ENCODE data around the gene SIRT7.
A peak's percentile ranks its signal among the peaks of the same experiment; 100 is the strongest.

The SIRT7 gene

DNA sequence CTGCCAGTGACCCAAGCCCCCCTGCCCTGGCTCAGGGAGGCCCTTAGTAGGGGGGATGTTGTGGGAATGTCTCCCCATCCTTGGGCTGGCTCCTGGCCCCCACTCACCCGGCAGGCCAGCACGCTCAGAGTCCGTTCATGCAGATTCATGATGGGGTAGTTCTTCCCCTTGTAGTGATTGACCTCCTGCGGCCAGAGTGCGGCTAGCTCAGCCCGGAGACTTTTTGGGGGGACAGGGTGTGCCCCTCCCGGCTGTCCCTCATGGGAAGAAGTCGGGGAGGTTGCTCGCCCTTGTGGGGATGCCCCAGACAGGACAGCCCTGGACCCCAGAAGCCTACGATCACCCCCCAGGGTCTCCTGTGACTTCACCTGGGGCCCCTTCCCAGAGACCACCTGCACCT, 12.0 kb downstream of the SIRT7 start:
- no peak for DNase-seq (ENCODE audit: low read depth in 2 of 2)

DNA sequence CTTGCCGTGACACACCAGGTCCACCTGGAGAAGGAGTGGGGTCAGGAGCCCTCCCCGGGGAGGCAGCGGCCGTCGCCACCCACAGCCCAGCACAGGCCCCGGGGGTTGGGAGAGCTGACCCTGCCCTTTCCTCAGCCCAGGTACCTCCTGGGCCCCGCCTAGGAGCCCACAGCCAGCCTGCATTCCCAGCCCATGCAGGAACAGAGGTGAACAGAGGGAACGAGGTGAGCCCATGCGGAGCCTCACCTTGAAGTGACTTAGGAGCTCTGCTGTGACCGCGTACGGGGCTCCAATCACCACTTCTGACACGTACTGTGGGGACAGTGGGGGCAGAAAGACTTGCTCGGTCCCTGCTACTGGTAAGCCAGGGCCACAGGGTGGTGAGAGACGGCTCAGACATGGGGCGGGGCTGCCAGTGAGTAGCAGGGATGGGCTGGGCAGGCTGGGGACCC, 12.5 kb downstream of the SIRT7 start:
- DNase-seq (ENCODE audit: low read depth in 2 of 2): no peak

DNA sequence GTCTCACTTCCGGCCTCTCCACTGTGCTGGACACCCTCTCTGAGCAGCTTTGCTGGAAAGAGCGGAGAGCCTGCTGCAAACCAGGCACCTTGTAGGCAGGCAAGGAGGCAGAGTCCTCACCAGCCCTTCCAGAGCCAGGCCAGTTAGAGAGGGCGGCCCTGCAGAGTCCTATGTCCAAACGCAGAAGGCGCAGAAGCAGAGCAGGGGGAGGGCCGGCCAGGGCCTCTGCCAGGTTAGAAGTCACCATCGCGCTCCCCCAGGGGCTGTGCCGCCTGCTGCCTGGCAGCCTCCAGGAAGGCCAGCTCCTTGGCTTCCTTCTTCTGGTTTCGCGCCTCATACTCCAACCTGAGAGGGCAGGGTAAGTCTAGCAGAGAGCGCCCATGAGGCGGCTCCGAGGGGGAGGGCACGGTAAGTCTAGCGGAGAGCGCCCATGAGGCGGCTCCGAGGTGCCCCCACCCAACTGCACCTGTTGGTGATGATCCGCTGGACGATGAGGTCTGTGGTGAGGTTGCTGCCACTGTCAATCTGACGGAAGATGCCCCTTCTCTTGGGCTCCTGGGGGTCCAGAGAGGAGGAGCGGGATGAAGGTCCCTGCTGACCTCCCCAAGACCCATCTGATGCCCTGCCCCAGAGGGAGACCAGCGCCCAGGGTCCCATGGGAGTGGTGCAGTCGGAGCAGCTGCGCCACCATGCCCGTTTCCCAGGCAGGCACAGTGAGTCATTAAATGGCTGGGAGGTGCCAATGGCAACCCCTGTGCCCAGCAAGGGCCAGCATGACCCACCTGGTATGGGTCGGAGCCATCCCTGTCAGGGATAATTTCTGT, 13.2 kb downstream of the SIRT7 start:
- no peak for DNase-seq (ENCODE audit: low read depth in 2 of 2)

DNA sequence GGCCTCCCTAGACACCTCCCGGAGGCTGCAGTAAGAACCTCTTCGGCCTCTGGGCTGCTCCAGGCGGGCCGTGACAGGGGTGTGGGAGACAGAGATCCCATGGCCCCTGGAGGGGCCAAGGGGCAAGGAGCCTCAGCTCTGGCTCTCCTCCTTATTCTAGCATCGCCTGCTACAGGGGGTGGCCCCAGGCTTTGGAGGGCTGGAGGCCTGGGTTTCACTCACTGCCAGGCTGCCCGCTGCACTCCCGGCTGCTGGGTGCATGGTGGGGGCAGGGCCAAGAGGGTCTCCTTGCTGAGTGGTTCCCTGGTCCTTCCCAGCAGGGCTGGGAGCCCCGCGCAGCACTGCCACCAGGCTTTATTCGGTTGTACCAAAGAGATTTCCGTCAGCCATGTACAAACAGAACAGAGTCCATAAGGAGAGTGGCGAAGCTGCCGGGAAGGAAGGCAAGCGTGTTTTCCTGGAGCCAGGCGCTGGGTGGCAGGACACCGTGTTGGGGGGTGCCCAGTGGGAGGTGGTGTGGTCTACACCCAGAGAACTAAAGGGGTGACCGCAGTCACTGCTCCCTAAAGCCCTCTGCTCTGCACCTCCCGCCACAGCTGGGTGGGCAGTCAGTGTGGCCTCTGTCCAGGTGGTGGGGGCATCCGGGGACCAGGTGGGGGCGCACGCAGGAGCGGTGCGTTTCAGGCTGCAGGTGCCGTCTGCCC, 13.9 kb downstream of the SIRT7 start:
- no peak for DNase-seq (ENCODE audit: low read depth in 2 of 2)

DNA sequence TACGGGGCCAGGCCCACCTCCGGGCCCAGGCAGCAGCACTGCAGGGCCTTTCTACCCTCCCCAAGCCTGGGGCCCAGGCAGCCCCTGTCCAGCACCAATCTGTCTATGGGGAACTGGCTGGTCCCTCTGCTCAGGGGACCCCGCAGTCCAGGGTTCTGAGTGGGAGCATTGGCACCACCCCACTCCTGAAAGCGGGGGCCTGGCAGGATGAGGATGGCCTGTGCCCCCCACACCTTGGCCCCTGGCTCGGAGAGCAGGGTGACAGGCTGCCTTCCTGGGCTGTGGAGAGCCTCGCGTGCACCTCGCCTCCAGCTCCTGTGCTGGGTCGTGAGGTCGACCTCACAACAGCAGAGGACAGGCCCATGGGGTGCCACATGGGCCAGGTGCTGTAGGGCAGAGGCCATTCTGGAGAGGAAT, 14.6 kb downstream of the SIRT7 start:
- DNase-seq (ENCODE audit: low read depth in 2 of 2): no peak

DNA sequence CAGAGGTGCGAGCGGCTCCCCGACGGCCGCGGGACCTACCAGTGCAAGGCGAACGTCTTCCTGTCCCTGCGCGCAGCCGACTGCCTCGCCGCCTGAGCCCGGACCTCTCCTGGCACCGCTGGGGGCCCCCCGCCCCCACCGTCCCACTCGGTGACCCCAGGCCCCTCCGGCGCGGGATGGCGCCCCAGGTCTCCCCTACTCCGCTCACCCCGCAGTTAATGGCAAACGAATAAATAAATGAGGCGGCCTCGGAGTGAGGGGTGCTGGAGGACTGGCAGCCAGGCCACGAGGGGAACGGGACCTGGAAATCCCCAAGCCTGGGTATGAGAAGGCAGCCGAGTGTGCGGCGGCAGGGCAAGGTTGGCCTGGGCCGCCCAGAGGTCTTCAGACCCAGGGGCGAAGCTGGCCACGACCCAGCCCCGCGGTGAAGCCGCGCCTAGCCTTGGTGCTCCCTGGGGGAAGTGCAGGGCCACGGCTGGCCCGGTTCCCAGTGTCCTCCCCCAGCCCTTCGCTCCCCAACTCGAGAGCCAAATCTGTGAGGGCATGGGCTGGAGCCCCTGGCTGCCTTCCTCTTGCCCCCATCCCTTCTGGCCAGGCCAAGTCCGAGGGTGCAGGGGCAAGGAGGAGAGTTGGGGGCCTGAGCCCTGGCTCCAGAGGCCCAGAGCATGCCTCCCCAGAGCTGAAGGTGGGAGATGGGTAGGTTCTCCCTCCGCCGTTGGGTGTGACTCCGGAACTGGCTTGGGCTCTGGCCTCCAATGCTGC, 15.1 kb downstream of the SIRT7 start:
- DNase-seq (ENCODE audit: low read depth in 2 of 2): no peak

DNA sequence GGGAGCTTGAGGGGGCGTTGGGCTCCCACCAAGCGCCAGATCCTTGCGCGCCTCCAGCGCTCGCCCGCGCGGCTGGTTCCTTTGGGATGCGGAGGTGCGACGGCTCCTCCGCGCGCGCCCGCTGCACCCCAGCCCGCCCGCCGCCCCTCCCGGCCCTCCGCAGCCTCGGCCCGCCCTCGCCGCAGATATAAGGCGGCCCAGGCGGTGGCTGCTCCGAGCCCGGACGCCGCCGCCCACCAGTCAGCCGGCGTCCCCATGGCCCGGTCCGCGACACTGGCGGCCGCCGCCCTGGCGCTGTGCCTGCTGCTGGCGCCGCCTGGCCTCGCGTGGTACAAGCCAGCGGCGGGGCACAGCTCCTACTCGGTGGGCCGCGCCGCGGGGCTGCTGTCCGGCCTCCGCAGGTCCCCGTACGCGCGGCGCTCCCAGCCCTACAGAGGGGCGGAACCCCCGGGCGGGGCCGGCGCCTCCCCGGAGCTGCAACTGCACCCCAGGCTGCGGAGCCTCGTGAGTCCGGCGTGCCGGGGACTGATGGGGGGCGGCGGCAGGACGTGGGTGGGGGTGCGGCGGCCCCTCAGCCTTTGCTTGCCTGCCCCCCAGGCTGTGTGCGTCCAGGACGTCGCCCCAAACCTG, 15.8 kb downstream of the SIRT7 start, which contains the start of gene NPB:
Gene NPB, plus strand, starts transcription at position 216 of the 630 bp plus-strand sequence. Its CDS starts 40 bp downstream, at position 256.
- DNase-seq (ENCODE audit: low read depth in 2 of 2): no peak

DNA sequence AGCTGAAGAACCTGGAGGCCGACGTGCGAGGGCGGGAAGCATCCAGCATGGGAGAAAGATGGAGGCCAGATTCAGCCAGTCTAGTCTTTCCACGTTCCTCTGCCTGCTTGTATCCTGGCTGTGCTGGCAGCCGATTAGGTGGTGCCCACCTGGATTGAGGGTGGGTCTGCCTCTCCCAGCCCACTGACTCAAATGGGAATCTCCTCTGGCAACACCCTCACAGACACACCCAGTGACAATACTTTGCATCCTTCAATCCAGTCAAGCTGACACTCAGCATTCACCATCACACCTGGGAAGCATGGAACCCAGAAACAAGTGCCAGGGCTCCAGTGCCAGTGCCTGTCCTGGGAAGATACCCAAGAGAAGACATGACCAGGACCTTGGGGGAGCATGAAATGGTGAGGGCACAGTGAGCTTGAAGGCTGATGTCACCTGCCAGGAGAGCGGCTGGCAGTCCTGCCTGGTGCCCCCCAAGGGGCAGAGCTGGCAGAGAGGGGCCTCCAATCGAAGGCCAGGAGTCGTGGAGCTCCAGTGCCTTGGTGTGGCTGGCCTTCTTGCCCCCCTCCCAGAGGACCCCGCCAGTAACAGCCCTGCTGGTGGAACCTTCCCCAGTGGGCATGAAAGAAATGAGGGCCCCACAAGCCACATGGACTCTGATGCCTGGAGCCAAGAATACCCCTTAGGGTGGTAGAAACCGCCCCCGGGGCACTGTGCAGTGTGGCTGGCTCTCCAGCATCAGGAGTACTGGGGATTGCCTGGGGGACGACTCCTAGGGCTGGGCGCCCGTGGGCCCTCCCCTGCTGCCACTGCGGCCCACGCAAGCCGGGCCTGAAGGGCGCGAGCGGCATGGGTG, 16.6 kb downstream of the SIRT7 start:
- no peak for DNase-seq (ENCODE audit: low read depth in 2 of 2)

DNA sequence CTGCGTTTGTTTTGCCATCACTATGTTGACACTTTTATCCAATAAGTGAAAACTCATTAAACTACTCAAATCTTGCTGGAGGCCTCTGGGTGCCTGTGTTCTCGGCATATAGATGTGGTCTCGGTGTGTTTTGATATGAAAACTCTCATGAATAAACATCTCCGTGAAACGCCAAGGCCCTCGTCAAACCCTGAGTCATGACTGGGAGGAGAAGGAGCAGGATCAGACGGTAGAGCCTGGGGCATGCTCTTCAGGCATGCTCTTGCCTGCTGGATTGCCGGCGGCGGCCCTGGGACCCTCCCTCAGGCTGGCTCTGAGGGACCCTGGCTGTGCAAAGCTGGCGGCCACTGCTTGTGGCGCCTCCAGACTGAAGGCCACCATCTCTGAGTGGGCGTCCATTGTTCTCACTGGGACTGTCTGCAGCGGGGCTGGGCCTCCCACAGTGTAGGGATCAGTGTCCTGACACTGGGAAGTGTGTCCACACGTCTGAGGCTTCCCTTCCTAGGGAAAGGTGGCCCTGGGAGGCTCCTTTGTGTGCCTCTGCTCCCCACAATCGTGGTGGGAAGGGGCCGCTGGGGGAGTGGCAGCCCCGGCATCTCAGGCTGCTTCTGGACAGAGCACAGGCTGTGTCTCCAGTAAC, 17.7 kb downstream of the SIRT7 start:
- no peak for DNase-seq (ENCODE audit: low read depth in 2 of 2)

DNA sequence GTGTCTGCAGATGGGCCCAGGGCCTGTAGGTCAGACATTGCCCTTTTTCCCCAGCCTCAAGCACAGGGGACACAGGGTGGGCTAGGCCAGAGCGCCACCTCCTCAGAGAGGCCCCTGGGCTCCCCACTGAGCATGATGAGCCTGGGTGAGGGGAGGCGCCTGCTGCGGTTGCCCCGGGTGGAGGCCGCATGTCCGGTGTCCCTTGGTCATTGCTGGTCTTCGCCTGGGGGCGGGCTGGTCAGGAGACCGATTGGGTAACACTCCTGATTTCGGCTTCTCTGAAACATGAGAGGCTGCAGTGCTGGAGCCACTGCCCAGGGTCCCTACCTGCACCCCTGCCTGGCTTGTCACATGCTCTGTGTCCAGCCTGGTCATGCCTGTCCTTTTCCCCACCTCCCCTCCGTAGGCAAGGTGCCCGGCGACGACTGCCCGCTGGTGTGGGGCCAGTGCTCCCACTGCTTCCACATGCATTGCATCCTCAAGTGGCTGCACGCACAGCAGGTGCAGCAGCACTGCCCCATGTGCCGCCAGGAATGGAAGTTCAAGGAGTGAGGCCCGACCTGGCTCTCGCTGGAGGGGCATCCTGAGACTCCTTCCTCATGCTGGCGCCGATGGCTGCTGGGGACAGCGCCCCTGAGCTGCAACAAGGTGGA, 18.3 kb downstream of the SIRT7 start:
- no peak for DNase-seq (ENCODE audit: low read depth in 2 of 2)

DNA sequence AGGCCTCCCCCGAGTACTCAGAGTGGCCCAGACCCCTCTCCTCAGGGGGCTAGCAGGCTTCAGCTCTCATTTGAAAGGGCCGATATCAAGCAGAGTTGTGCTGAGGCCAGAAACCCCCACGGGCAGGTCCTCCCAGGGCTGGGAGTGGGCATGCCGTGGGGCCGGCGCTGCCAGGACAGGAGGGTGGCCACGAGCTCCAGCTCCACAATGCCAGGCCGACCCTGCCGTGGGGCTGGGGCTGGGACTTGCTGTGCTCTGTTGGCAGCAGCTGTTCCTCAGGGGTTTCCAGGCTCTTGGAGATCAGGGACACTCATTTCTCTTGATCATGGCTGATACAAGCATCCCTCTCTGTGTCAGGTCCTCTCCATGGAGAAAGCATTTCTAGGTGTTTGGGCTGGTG, 19.1 kb downstream of the SIRT7 start:
- no peak for DNase-seq (ENCODE audit: low read depth in 2 of 2)

DNA sequence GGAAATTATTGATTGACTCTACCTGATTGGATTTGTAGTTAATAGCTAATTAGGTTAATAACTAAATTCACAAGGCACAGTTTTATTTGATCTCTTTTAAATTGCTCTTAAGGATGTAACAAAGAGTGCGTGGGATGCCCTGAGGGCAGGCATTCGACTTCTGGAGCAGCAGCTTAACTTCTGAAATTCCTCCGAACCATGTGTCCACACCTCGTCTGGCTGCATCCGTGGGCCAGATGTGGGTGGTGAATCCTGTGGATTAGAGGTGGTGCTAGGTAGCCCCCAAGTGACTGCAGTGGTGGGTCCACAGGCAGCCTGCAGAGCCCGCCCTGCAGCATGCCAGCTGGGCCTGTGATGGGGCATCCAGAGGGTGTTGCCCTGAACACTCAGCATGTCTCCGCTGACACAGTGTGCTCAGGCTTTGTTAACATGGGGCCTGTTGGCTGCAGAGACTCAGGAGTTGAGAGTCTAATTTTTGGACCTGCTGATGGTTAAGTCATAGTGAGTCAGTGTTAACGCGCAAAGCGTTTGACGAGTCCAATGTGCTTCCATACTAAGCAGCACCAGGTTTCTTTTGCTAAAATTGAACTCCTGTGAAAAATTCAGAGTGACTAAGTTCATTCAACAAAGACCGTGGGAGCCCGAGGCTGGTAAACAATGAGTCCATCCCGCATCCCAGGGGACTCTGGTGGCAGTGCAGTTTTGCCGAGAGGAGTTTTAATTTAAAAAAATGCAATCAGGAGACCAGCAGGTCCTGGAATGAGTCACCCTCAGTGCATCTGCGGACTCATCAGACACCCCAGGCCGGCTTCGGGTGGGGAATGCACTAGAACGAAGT, 19.7 kb downstream of the SIRT7 start:
- peak; percentile 49 to 56 for DNase-seq (ENCODE audit: low read depth in 2 of 2)

DNA sequence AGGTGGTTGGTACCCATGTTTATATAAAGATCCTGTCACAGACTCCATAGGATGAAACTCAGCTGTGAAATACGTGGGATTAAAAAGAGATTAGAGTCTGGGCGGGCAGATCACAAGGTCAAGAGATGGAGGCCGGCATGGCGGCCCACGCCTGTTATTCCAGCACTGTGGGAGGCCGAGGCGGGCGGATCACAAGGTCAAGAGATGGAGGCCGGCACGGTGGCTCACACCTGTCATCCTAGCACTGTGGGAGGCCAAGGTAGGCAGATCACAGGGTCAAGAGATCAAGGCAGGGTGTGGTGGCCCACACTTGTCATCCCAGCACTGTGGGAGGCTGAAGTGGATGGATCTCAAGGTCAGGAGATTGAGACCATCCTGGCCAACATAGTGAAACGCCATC, 22.6 kb downstream of the SIRT7 start:
- DNase-seq (ENCODE audit: low read depth in 2 of 2): no peak

DNA sequence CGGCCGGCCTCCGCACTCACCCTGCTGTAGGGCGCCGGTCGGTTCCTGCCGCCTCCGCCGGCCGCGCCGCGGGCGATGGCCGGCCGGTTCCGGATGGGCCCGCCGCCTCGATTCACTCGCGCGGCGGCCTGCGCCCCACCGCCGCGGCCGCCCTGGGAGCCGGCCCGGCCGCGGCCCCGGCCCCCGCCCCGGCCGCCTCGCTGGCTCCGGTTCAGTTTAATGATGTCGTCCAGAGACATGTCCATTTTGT, 26.7 kb downstream of the SIRT7 start:
- no peak for DNase-seq (ENCODE audit: low read depth in 2 of 2)

DNA sequence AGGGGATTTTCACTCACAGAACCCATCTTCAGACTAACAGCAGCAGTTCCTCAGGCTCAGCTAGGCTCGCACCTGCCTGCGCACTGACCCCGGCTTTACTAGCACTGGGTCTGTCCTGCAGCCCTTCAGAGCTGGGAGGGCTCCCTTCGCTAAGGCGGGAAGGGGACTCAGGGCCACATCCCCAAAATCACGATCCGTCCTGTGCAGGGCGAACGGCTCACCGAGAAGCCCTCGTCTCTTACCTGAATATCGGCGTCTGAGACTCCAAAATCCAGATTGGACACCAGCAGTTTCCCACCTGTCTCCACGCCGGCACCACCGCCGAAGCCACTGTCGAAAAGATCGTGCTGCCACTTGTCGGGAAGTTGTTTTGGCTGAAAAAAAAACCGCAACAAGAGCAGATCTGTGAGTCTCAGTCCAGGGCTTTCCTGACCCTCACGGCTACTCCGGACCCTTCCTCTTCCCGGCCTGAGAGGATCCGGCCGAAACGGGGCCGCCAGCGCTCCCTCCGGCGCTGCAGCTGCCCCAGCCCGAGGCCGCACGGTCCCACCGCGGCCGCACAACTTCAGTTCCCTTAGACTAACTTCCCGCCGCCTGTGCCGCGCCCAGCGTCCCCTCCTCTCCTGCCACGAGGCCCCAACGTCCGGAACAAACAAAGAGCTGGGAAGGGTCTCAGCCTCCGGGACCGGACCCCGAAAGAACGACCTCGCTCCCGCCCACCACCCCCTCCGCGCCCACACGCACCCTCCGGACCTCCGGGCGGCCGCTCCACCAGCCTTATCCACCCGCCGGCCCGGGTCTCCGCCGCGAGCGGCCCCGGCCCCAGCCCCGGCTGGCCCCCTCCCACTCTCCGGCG, 27.3 kb downstream of the SIRT7 start:
- no peak for DNase-seq (ENCODE audit: low read depth in 2 of 2)

DNA sequence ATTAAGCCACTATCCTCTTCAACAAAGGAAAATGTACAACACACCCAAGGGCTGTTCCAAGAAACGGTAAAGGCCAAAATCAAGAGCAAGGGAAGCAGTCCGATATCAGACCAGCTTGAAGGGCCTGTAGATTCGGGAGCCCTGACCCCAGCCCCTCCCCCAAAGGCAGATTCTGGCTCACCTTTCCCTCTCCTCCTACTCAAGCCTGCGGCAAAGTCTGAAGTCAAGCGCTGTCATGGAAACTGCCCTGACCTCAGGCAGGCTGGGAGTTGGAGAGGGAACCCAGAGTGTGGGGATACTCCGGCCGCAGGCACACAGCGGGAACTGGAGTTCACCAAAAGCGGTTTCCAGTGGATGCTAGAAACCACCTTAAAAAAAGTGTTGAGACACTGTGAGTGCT, 28.4 kb downstream of the SIRT7 start:
- DNase-seq (ENCODE audit: low read depth in 2 of 2): no peak

DNA sequence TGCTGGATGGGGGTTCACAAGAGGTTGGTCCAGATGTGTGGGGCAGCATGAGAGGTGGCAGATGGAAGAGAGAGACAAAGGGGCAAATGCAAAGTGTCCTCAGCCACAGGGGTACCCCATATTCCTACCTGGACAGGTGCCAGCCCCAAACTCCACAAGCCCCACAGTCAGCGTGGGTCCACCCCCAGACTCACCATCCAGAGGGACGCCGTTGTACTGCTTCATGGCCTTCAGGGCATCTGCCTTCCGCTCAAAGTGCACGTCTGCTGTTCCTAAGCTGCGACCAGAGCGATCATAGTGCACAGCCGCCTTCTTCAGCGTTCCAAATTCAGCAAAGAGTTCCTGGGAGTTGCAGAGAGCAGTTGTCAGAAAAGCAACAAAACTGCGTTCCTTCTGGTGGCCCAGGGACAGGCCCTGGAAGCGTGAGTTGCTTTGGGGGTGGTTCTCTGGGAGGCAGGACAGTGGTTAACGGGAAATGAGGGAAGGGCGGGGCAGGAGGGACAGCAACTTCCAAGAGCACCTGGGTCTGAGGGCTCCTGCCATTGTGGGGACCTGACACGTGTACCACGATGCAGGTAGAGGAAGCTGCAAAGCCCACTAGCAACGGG, 28.9 kb downstream of the SIRT7 start:
- DNase-seq (ENCODE audit: low read depth in 2 of 2): no peak
